HG02970 (cell line): Measurements from ENCODE around the gene ZNF668.
"Not testable (repeated sequence)": the region's sequence is repeated elsewhere in the genome, so short reads cannot be mapped to it uniquely, and the experiment has no call there.

Experiments
- ATAC-seq: cut with Tn5 transposase; IDR thresholded peaks from one replicate; pipeline ENCODE4 v1.9.1; 2021; ENCODE audit warnings: mild to moderate bottlenecking, moderate library complexity, moderate number of reproducible peaks; ENCODE audit not compliant: unreplicated experiment, low FRiP score

The ZNF668 gene

GRCh38 chr16:31020536-31020935, 53.5 kb downstream of the ZNF668 start:
- no peak for ATAC-seq

GRCh38 chr16:31017756-31018155, 56.3 kb downstream of the ZNF668 start:
- not testable (repeated sequence) for ATAC-seq

- no peak for ATAC-seq
Observed at GRCh38 chr16:31016018-31016417, 58.0 kb downstream of the ZNF668 start.

- ATAC-seq, result not testable (repeated sequence)
Observed at GRCh38 chr16:31013292-31013691, 60.7 kb downstream of the ZNF668 start.

- ATAC-seq, result not testable (repeated sequence)
Observed at GRCh38 chr16:31011815-31012214, 62.2 kb downstream of the ZNF668 start.
